Measurements from ENCODE around the gene PLA2G4B. TPM values are rescaled to one million over a fixed set of nuclear protein-coding genes. Genes with fewer than 3 reads are reported as not detected.

PLA2G4B gene
- total RNA-seq, 1 donor from 2014 or later = 17.7 TPM

- TF ChIP-seq CTCF (conservative IDR thresholded peaks at IDR 0.05) = no peak
- H3K36me3 Mint-ChIP-seq = peaks cover 18% of the 10 kb centered on the region
- no peak overlapping the region for H3K4me3 Mint-ChIP-seq
- DNase-seq (ENCODE audit: extremely low spot score, unreplicated experiment) = no peak
- H3K4me1 Mint-ChIP-seq (ENCODE audit: unreplicated experiment) = peaks cover 17% of the 10 kb centered on the region
- no peaks in the 10 kb centered on the region for H3K9me3 Mint-ChIP-seq
- H3K27me3 Mint-ChIP-seq = no peaks in the 10 kb centered on the region
- no peak overlapping the region for H3K27ac Mint-ChIP-seq
Measured at GRCh38 chr15:41895957-41896356, 57.3 kb downstream of the PLA2G4B start.

- no peak for DNase-seq (ENCODE audit: extremely low spot score, unreplicated experiment)
- no peak for TF ChIP-seq CTCF (conservative IDR thresholded peaks at IDR 0.05)
- Mint-ChIP-seq H3K36me3 (peaks cover 21% of the 10 kb centered on the region), H3K27me3 (no peaks in the 10 kb centered on the region), H3K4me1 (ENCODE audit: unreplicated experiment) (peaks cover 22% of the 10 kb centered on the region), H3K4me3 (no peak overlapping the region), H3K27ac (no peak overlapping the region), H3K9me3 (no peaks in the 10 kb centered on the region)
Measured at GRCh38 chr15:41896566-41896965, 57.9 kb downstream of the PLA2G4B start.

DNA sequence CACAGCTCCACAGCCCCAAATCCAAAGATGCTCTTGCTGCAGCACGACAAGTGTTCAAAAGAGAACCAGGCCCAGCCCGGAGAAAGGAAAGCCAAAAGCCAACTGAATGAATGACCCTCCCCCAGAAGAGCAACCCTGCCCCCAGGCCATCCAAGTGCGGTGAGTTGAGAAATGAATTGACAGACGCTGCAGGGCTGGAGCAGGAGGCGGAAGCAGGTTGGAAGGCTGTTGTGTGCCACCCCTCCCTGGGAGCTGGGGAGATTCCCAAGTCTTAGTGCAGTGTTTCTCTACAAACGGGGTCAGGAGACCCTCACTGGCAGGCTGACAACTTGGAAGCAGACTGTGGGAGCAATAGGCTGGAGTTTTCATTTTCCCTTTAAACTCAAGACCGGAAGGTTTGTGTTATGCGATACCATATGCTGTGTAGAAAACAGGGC is 58.7 kb downstream of the PLA2G4B start:
- no peaks in the 10 kb centered on the region for H3K9me3 Mint-ChIP-seq
- H3K4me3 Mint-ChIP-seq = no peak overlapping the region
- TF ChIP-seq CTCF (conservative IDR thresholded peaks at IDR 0.05) = no peak
- H3K27ac Mint-ChIP-seq = peak overlapping the region; percentile 51
- no peak for DNase-seq (ENCODE audit: extremely low spot score, unreplicated experiment)
- peaks cover 22% of the 10 kb centered on the region for H3K36me3 Mint-ChIP-seq
- H3K27me3 Mint-ChIP-seq = no peaks in the 10 kb centered on the region
- peaks cover 24% of the 10 kb centered on the region for H3K4me1 Mint-ChIP-seq (ENCODE audit: unreplicated experiment)

Small RNAs within 50 kb of the gene (microRNA-seq; reads per million reads assigned to microRNA genes)
- not detected for gene MIR4310

Other genes with a start within 250 kb of the PLA2G4B start
- 45.4 and 54.9 TPM in 2 replicates for gene MGA, start 178.4 kb upstream of the PLA2G4B start, total RNA-seq (ENCODE audit: low replicate concordance)
- 21.1 and 34.8 TPM in 2 replicates for gene MAPKBP1, start 64.4 kb upstream of the PLA2G4B start, total RNA-seq (ENCODE audit: low replicate concordance)
- gene JMJD7, start 10.8 kb upstream of the PLA2G4B start, total RNA-seq (ENCODE audit: low replicate concordance) = 29.0 and 51.7 TPM in 2 replicates
- 3.1 and 4.2 TPM in 2 replicates for gene SPTBN5, start 55.2 kb downstream of the PLA2G4B start, total RNA-seq (ENCODE audit: low replicate concordance)
- gene EHD4, start 133.7 kb downstream of the PLA2G4B start, total RNA-seq (ENCODE audit: low replicate concordance) = 18.8 and 25.2 TPM in 2 replicates
- 0.12 TPM in 1 of 2 replicates, not detected in the other for gene PLA2G4E, start 182.2 kb downstream of the PLA2G4B start, total RNA-seq (ENCODE audit: low replicate concordance)